ENCODE measurements around the gene ZDHHC18. TPM values are rescaled to one million over a fixed set of nuclear protein-coding genes. Genes with fewer than 3 reads are reported as not detected.
"Not testable (repeated sequence)": the region's sequence is repeated elsewhere in the genome, so short reads cannot be mapped to it uniquely, and the experiment has no call there.

ZDHHC18 gene
- total RNA-seq, 1 experiment from 2014 or later: 31.0 TPM

- H3K9me2 ChIP-seq (replicated peaks; ENCODE audit: insufficient read depth, low read length): no peaks in the 10 kb centered on the region
- H2AFZ ChIP-seq (ENCODE audit: low read length): no peak overlapping the region
- H4K20me1 ChIP-seq (ENCODE audit: insufficient read depth, low read depth, low read length): no peaks in the 10 kb centered on the region
- no peak overlapping the region for H3K4me3 ChIP-seq (ENCODE audit: low read length)
- H3K4me2 ChIP-seq (ENCODE audit: low read depth, low read length, poor library complexity, severe bottlenecking): no peak overlapping the region
- no peaks in the 10 kb centered on the region for H3K27me3 ChIP-seq (ENCODE audit: low read length)
- H3K27ac ChIP-seq (ENCODE audit: low read length): no peak overlapping the region
- peaks cover 8% of the 10 kb centered on the region for H3K4me1 ChIP-seq (ENCODE audit: low read length)
- H3K36me3 ChIP-seq (ENCODE audit: insufficient read depth, low read length): peaks cover 40% of the 10 kb centered on the region
- 0 out of 2 replicates have a peak, but pooled peaks cover 3% of the 10 kb centered on the region for H3K79me2 ChIP-seq (ENCODE audit: low read length)
- H3K9me3 ChIP-seq (ENCODE audit: low read length): no peaks in the 10 kb centered on the region
- no peak overlapping the region for H3K9ac ChIP-seq (ENCODE audit: low read length)
- DNase-seq: no peak
Observed at GRCh38 chr1:26879793-26880192, 53.3 kb downstream of the ZDHHC18 start.

- H3K4me2 ChIP-seq (ENCODE audit: low read depth, low read length, poor library complexity, severe bottlenecking); H3K9ac ChIP-seq (ENCODE audit: low read length); H4K20me1 ChIP-seq (ENCODE audit: insufficient read depth, low read depth, low read length); H3K4me3 ChIP-seq (ENCODE audit: low read length); H3K9me2 ChIP-seq (replicated peaks; ENCODE audit: insufficient read depth, low read length); DNase-seq; H3K79me2 ChIP-seq (ENCODE audit: low read length); H3K4me1 ChIP-seq (ENCODE audit: low read length); H2AFZ ChIP-seq (ENCODE audit: low read length); H3K27ac ChIP-seq (ENCODE audit: low read length); H3K9me3 ChIP-seq (ENCODE audit: low read length); H3K27me3 ChIP-seq (ENCODE audit: low read length): not testable (repeated sequence)
- peaks cover 52% of the 10 kb centered on the region for H3K36me3 ChIP-seq (ENCODE audit: insufficient read depth, low read length)
Observed at GRCh38 chr1:26881611-26882010, 55.1 kb downstream of the ZDHHC18 start.

- Histone ChIP-seq H2AFZ (ENCODE audit: low read length) (no peak overlapping the region), H3K9me2 (replicated peaks; ENCODE audit: insufficient read depth, low read length) (no peaks in the 10 kb centered on the region), H3K36me3 (ENCODE audit: insufficient read depth, low read length) (peaks cover 44% of the 10 kb centered on the region), H3K79me2 (ENCODE audit: low read length) (peaks cover 6% of the 10 kb centered on the region; the same call in 1 of the 2 replicates), H3K27me3 (ENCODE audit: low read length) (no peaks in the 10 kb centered on the region), H3K4me1 (ENCODE audit: low read length) (peaks cover under 1% of the 10 kb centered on the region), H3K9me3 (ENCODE audit: low read length) (no peaks in the 10 kb centered on the region), H3K9ac (ENCODE audit: low read length) (no peak overlapping the region), H3K4me3 (ENCODE audit: low read length) (no peak overlapping the region), H3K27ac (ENCODE audit: low read length) (no peak overlapping the region), H4K20me1 (ENCODE audit: insufficient read depth, low read depth, low read length) (no peaks in the 10 kb centered on the region), H3K4me2 (ENCODE audit: low read depth, low read length, poor library complexity, severe bottlenecking) (no peak overlapping the region)
- no peak for DNase-seq
Observed at GRCh38 chr1:26882696-26883463, 56.4 kb downstream of the ZDHHC18 start.

GRCh38 chr1:26887125-26887524 lies 60.6 kb downstream of the ZDHHC18 start:
- H3K36me3 ChIP-seq (ENCODE audit: insufficient read depth, low read length): peaks cover 40% of the 10 kb centered on the region
- no peak overlapping the region for H2AFZ ChIP-seq (ENCODE audit: low read length)
- H3K79me2 ChIP-seq (ENCODE audit: low read length): peaks cover 25% of the 10 kb centered on the region
- no peaks in the 10 kb centered on the region for H3K9me2 ChIP-seq (replicated peaks; ENCODE audit: insufficient read depth, low read length)
- no peak overlapping the region for H3K4me3 ChIP-seq (ENCODE audit: low read length)
- no peaks in the 10 kb centered on the region for H3K27me3 ChIP-seq (ENCODE audit: low read length)
- no peak overlapping the region for H3K4me2 ChIP-seq (ENCODE audit: low read depth, low read length, poor library complexity, severe bottlenecking)
- H3K27ac ChIP-seq (ENCODE audit: low read length): no peak overlapping the region
- H3K4me1 ChIP-seq (ENCODE audit: low read length): peaks cover 20% of the 10 kb centered on the region
- DNase-seq: peak; percentile 71
- peaks cover 6% of the 10 kb centered on the region; the same call in 1 of the 2 replicates for H4K20me1 ChIP-seq (ENCODE audit: insufficient read depth, low read depth, low read length)
- H3K9ac ChIP-seq (ENCODE audit: low read length): no peak overlapping the region
- no peaks in the 10 kb centered on the region for H3K9me3 ChIP-seq (ENCODE audit: low read length)

- Histone ChIP-seq H3K27me3 (ENCODE audit: low read length) (no peaks in the 10 kb centered on the region), H3K4me3 (ENCODE audit: low read length) (no peak overlapping the region), H3K9ac (ENCODE audit: low read length) (no peak overlapping the region), H3K36me3 (ENCODE audit: insufficient read depth, low read length) (peaks cover 30% of the 10 kb centered on the region), H3K4me2 (ENCODE audit: low read depth, low read length, poor library complexity, severe bottlenecking) (no peak overlapping the region), H3K9me2 (replicated peaks; ENCODE audit: insufficient read depth, low read length) (no peaks in the 10 kb centered on the region), H3K9me3 (ENCODE audit: low read length) (no peaks in the 10 kb centered on the region), H2AFZ (ENCODE audit: low read length) (no peak overlapping the region), H4K20me1 (ENCODE audit: insufficient read depth, low read depth, low read length) (peaks cover 6% of the 10 kb centered on the region; the same call in 1 of the 2 replicates), H3K27ac (ENCODE audit: low read length) (no peak overlapping the region), H3K4me1 (ENCODE audit: low read length) (peaks cover 20% of the 10 kb centered on the region), H3K79me2 (ENCODE audit: low read length) (peaks cover 25% of the 10 kb centered on the region)
- DNase-seq: no peak
Observed at GRCh38 chr1:26888231-26888630, 61.7 kb downstream of the ZDHHC18 start.

GRCh38 chr1:26889551-26890466 lies 63.3 kb downstream of the ZDHHC18 start, which contains the start of gene GPN2:
TSS of gene GPN2 (minus strand) at chr1:26890283. CDS start at chr1:26890096, 187 bp downstream.
- Histone ChIP-seq H3K9ac (ENCODE audit: low read length) (peak within 1 kb of the TSS; percentile 94), H3K27me3 (ENCODE audit: low read length) (no peaks in the 10 kb centered on the region), H4K20me1 (ENCODE audit: insufficient read depth, low read depth, low read length) (peaks cover 6% of the 10 kb centered on the region; the same call in 1 of the 2 replicates), H3K4me3 (ENCODE audit: low read length) (peak within 1 kb of the TSS; percentile 94), H3K9me3 (ENCODE audit: low read length) (no peaks in the 10 kb centered on the region), H3K4me1 (ENCODE audit: low read length) (peaks cover 20% of the 10 kb centered on the region), H3K9me2 (replicated peaks; ENCODE audit: insufficient read depth, low read length) (no peaks in the 10 kb centered on the region), H3K4me2 (ENCODE audit: low read depth, low read length, poor library complexity, severe bottlenecking) (peak within 1 kb of the TSS; percentile 84), H3K79me2 (ENCODE audit: low read length) (peaks cover 22% of the 10 kb centered on the region), H2AFZ (ENCODE audit: low read length) (peak within 1 kb of the TSS; percentile 75), H3K27ac (ENCODE audit: low read length) (peak within 1 kb of the TSS; percentile 83), H3K36me3 (ENCODE audit: insufficient read depth, low read length) (peaks cover 22% of the 10 kb centered on the region)
- DNase-seq: peak; percentile 93

- H3K9me2 ChIP-seq (replicated peaks; ENCODE audit: insufficient read depth, low read length): no peaks in the 10 kb centered on the region
- peak overlapping the region; percentile 84 for H3K4me2 ChIP-seq (ENCODE audit: low read depth, low read length, poor library complexity, severe bottlenecking)
- H3K36me3 ChIP-seq (ENCODE audit: insufficient read depth, low read length): peaks cover 16% of the 10 kb centered on the region
- peaks cover 22% of the 10 kb centered on the region for H3K79me2 ChIP-seq (ENCODE audit: low read length)
- no peaks in the 10 kb centered on the region for H3K27me3 ChIP-seq (ENCODE audit: low read length)
- H3K4me3 ChIP-seq (ENCODE audit: low read length): peak overlapping the region; percentile 94
- peaks cover 6% of the 10 kb centered on the region; the same call in 1 of the 2 replicates for H4K20me1 ChIP-seq (ENCODE audit: insufficient read depth, low read depth, low read length)
- H3K9ac ChIP-seq (ENCODE audit: low read length): peak overlapping the region; percentile 94
- H3K9me3 ChIP-seq (ENCODE audit: low read length): no peaks in the 10 kb centered on the region
- DNase-seq: no peak
- H2AFZ ChIP-seq (ENCODE audit: low read length): no peak overlapping the region; the same call in 1 of the 2 replicates
- peak overlapping the region; percentile 15; the same call in 1 of the 2 replicates for H3K27ac ChIP-seq (ENCODE audit: low read length)
- peaks cover 20% of the 10 kb centered on the region for H3K4me1 ChIP-seq (ENCODE audit: low read length)
Observed at GRCh38 chr1:26890467-26890796, 63.9 kb downstream of the ZDHHC18 start.

- Histone ChIP-seq H3K27me3 (ENCODE audit: low read length) (no peaks in the 10 kb centered on the region), H3K9ac (ENCODE audit: low read length) (no peak overlapping the region), H3K36me3 (ENCODE audit: insufficient read depth, low read length) (peaks cover 5% of the 10 kb centered on the region; the same call in 1 of the 2 replicates), H3K4me3 (ENCODE audit: low read length) (no peak overlapping the region), H2AFZ (ENCODE audit: low read length) (no peak overlapping the region), H3K27ac (ENCODE audit: low read length) (no peak overlapping the region), H3K79me2 (ENCODE audit: low read length) (peaks cover 29% of the 10 kb centered on the region), H4K20me1 (ENCODE audit: insufficient read depth, low read depth, low read length) (peaks cover 1% of the 10 kb centered on the region; the same call in 1 of the 2 replicates), H3K4me1 (ENCODE audit: low read length) (peaks cover 16% of the 10 kb centered on the region), H3K9me3 (ENCODE audit: low read length) (no peaks in the 10 kb centered on the region), H3K4me2 (ENCODE audit: low read depth, low read length, poor library complexity, severe bottlenecking) (no peak overlapping the region), H3K9me2 (replicated peaks; ENCODE audit: insufficient read depth, low read length) (no peaks in the 10 kb centered on the region)
- DNase-seq: no peak
Observed at GRCh38 chr1:26894263-26894662, 67.8 kb downstream of the ZDHHC18 start.
